GM12878 (cell line): Measurements from ENCODE around the gene ST7. TPM values are rescaled to one million over a fixed set of nuclear protein-coding genes. Genes with fewer than 3 reads are reported as not detected.

Experiments
- ATAC-seq: fragments of 200-7000 bp; cut with Tn5 transposase; 3 replicates; pipeline ENCODE4 v1.9.1; 2020; ENCODE audit warnings: mild to moderate bottlenecking, moderate library complexity
- BruUV-seq: library from RNA; stranded (reverse); fragments of 400-500 nt; replicated peaks from 2 replicates; lab custom pipeline; 2021; lab: Mats Ljungman, UMichigan
- CTCF ChIA-PET: fragments of 300-600 bp; sonication (Branson Sonifier 250); formaldehyde crosslinking; extraction: SDS; loops from one replicate; lab custom pipeline; 2021; ENCODE audit warnings: inconsistent platforms; lab: Yijun Ruan, JAX
- POLR2A ChIA-PET: fragments of 350-600 bp; formaldehyde crosslinking; extraction: SDS; loops from one replicate; lab custom pipeline; 2021; ENCODE audit warnings: inconsistent platforms; lab: Charles Lee
- RAD21 ChIA-PET: fragments of 300-600 bp; sonication (Branson Sonifier 250); formaldehyde crosslinking; loops from one replicate; lab custom pipeline; 2023; ENCODE audit warnings: antibody characterized with exemption; ENCODE audit not compliant: unreplicated experiment; lab: Charles Lee
- SMC1A ChIA-PET: fragments of 300-600 bp; sonication (Branson Sonifier 250); formaldehyde crosslinking; loops from one replicate; lab custom pipeline; 2023; ENCODE audit not compliant: unreplicated experiment, uncharacterized antibody; lab: Charles Lee
- DNase-seq: peaks from one replicate; pipeline ENCODE4 v3.0.0-alpha.2; 2011; ENCODE audit warnings: low read depth, low spot score
- FAIRE-seq: peaks from 3 replicates; lab custom pipeline; 2011; peaks lifted over from hg19 to GRCh38; lab: Jason Lieb, UNC
- H2AFZ ChIP-seq: 2 replicates; pipeline ENCODE4 v1.6.0; 2011; ENCODE audit warnings: low read depth, low read length, control low read depth; ENCODE audit not compliant: control insufficient read depth
- H3K27ac ChIP-seq: 2 replicates; pipeline ENCODE4 v1.5.1; 2011; ENCODE audit warnings: control low read depth; ENCODE audit not compliant: control insufficient read depth, insufficient read depth
- H3K27me3 ChIP-seq, 2 experiments: replicated peaks in 1 of 2; 2 replicates each; pipeline versions ENCODE4 v1.6.0 to v1.6.1; 2011; ENCODE audit warnings: low read length in 1 of 2; ENCODE audit not compliant: control insufficient read depth in 2 of 2, insufficient read depth in 2 of 2
- H3K36me3 ChIP-seq, 2 experiments: 2 replicates each; pipeline ENCODE4 v1.5.1; 2011; ENCODE audit warnings: low read length in 1 of 2; ENCODE audit not compliant: control insufficient read depth in 2 of 2, insufficient read depth in 2 of 2
- H3K4me1 ChIP-seq: 2 replicates; pipeline ENCODE4 v1.6.1; 2011; ENCODE audit warnings: mild to moderate bottlenecking, low read length, moderate library complexity, mixed read lengths; ENCODE audit not compliant: control insufficient read depth, insufficient read depth
- H3K4me2 ChIP-seq: 2 replicates; pipeline ENCODE4 v1.6.0; 2011; ENCODE audit warnings: control low read depth; ENCODE audit not compliant: control insufficient read depth, insufficient read depth
- H3K4me3 ChIP-seq: fragments of 200-600 bp; sonication (generic); 2 replicates; pipeline ENCODE4 v1.5.1; 2016
- H3K79me2 ChIP-seq: 2 replicates; pipeline ENCODE4 v1.6.0; 2011; ENCODE audit warnings: low read length; ENCODE audit not compliant: control insufficient read depth, insufficient read depth
- H3K9ac ChIP-seq: 2 replicates; pipeline ENCODE4 v1.8.0; 2011; ENCODE audit warnings: low read length, control low read depth, mixed read lengths; ENCODE audit not compliant: control insufficient read depth, insufficient read depth
- H3K9me3 ChIP-seq: replicated peaks from 3 replicates; pipeline ENCODE4 v1.5.1; 2011; ENCODE audit warnings: mild to moderate bottlenecking, low read length; ENCODE audit not compliant: control insufficient read depth, insufficient read depth
- H4K20me1 ChIP-seq: 2 replicates; pipeline ENCODE4 v1.6.0; 2011; ENCODE audit not compliant: control insufficient read depth, insufficient read depth
- KDM1A ChIP-seq: fragments of 200-600 bp; sonication (generic); IDR thresholded peaks from 2 replicates; pipeline ENCODE4 v1.6.1; 2016; ENCODE audit warnings: borderline replicate concordance
- NFXL1 ChIP-seq: fragments of 450-650 bp; IDR thresholded peaks from 2 replicates; pipeline ENCODE4 v1.6.1; 2017; ENCODE audit warnings: antibody characterized with exemption, mild to moderate bottlenecking, borderline replicate concordance
- RBBP5 ChIP-seq: fragments of 200-600 bp; sonication (generic); conservative IDR thresholded peaks from 2 replicates; pipeline ENCODE4 v1.6.1; 2016
- WGBS: methylation state at CpG from one replicate; pipeline ENCODE4 v1.1.6; 2016; ENCODE audit warnings: low lambda C conversion rate; ENCODE audit not compliant: insufficient replicate concordance, insufficient coverage; ENCODE audit errors: missing lambda C conversion rate; 5-methylcytosine and 5-hydroxymethylcytosine counted together
- in situ Hi-C: fragments of 300-500 bp; cut with MboI; formaldehyde crosslinking; loops from 9 replicates; pipeline ENCODE4 v1.14.3; 2018; ENCODE audit warnings: mixed read lengths
- intact Hi-C: fragments of 100-400 bp; cut with micrococcal nuclease; formaldehyde crosslinking; loops from one replicate; pipeline ENCODE4 v1.14.2; 2022; ENCODE audit not compliant: unreplicated experiment
- polyA plus RNA-seq, 11 experiments: library from polyadenylated mRNA; depleted of rRNA in 4 of 11; unstranded in 6 of 11; stranded (reverse) in 5 of 11; fragments of >200 nt; fragmentation: Nextera tagmentation in 4 of 11; fragmentation: Illumina TruSeq in 1 of 11; extraction: Ambion mirVana in 4 of 11; extraction: Trizol in 1 of 11; gene quantifications; 1 replicate in 1 of 11; 2 replicates in 10 of 11; pipeline versions ENCODE4 v1.2.1 to v1.2.3, GENCODE V29; 2011 to 2016; ENCODE audit warnings: inconsistent platforms in 2 of 11, missing spikeins in 2 of 11, low read depth in 1 of 11
- total RNA-seq, 4 experiments: library from RNA; depleted of rRNA in 3 of 4; stranded (reverse); fragments of >200 nt in 3 of 4; fragmentation: Illumina TruSeq in 1 of 4; extraction: Trizol in 1 of 4; gene quantifications; 2 replicates each; pipeline versions ENCODE4 v1.2.1 to v1.2.3, GENCODE V29; 2013 to 2021
- TF ChIP-seq, protein P1 (sequence below): fragments of 450-650 bp; IDR thresholded peaks from 2 replicates; pipeline ENCODE4 v1.6.1; 2017; ENCODE audit warnings: mild to moderate bottlenecking, moderate library complexity

ST7 gene
- total and polyA plus RNA-seq, 10 of the 15 experiments (the other 5 are each of a cell fraction or from before 2014, with no cell fraction given), result 27.7 to 76.4 (median 53.6) TPM

DNA sequence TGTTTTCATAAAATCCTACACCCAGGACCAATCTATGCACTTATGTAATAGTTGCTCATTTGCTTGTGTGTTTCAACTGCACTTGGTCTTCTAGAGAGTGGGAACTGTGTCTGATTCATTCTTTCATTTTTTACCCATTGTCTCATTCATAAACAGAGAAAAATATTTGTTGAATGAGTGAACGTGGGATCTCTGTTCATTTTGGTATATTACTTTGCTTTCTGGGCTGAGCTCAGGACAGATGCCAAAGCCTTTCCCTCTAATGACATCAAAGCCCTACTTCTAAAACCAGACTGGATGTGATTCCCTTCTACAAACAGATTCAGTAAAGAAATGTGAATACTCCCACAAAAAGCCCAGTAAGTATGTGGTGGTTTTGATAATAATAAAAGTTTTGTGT, 145.2 kb downstream of the ST7 start:
- CTCF ChIA-PET, result interaction anchor here (1.1 to 1.5 kb wide), 4 partner anchors 9 to 110 kb away, joined by 3 to 4 read pairs (median 3); no protein-coding TSS in a partner anchor
- Histone ChIP-seq H3K4me1 (no peaks in the 10 kb centered on the region), H3K9me3 (no peaks in the 10 kb centered on the region)
- TF ChIP-seq KDM1A (no peak), NFXL1 (no peak), RBBP5 (no peak)
- TF ChIP-seq, protein P1, sequence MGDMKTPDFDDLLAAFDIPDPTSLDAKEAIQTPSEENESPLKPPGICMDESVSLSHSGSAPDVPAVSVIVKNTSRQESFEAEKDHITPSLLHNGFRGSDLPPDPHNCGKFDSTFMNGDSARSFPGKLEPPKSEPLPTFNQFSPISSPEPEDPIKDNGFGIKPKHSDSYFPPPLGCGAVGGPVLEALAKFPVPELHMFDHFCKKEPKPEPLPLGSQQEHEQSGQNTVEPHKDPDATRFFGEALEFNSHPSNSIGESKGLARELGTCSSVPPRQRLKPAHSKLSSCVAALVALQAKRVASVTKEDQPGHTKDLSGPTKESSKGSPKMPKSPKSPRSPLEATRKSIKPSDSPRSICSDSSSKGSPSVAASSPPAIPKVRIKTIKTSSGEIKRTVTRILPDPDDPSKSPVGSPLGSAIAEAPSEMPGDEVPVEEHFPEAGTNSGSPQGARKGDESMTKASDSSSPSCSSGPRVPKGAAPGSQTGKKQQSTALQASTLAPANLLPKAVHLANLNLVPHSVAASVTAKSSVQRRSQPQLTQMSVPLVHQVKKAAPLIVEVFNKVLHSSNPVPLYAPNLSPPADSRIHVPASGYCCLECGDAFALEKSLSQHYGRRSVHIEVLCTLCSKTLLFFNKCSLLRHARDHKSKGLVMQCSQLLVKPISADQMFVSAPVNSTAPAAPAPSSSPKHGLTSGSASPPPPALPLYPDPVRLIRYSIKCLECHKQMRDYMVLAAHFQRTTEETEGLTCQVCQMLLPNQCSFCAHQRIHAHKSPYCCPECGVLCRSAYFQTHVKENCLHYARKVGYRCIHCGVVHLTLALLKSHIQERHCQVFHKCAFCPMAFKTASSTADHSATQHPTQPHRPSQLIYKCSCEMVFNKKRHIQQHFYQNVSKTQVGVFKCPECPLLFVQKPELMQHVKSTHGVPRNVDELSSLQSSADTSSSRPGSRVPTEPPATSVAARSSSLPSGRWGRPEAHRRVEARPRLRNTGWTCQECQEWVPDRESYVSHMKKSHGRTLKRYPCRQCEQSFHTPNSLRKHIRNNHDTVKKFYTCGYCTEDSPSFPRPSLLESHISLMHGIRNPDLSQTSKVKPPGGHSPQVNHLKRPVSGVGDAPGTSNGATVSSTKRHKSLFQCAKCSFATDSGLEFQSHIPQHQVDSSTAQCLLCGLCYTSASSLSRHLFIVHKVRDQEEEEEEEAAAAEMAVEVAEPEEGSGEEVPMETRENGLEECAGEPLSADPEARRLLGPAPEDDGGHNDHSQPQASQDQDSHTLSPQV, result no peak
- TF ChIP-seq, all 136 proteins: peak for 0
- in situ Hi-C loops, result no loop called here
- ChIA-PET POLR2A (no interaction called here), RAD21 (no interaction called here), SMC1A (interaction anchor here (1.1 to 1.2 kb wide), 2 partner anchors 20 to 110 kb away, joined by 3 read pairs; no protein-coding TSS in a partner anchor)
- Histone ChIP-seq H3K27me3 (no peaks in the 10 kb centered on the region), H4K20me1 (no peaks in the 10 kb centered on the region), H3K4me2 (no peak overlapping the region), H3K36me3 (no peaks in the 10 kb centered on the region; a peak in 1 of 4 replicates), H3K4me3 (no peak overlapping the region), H2AFZ (no peak overlapping the region), H3K9ac (no peak overlapping the region), H3K27ac (no peak overlapping the region), H3K79me2 (peaks cover 9% of the 10 kb centered on the region)
- FAIRE-seq (no peak), DNase-seq (no peak), ATAC-seq (no peak)
- WGBS, result 37% methylated on average over 1 of the region's 1 CpG
- intact Hi-C loops, result no loop called here
- no TSS peak for BruUV-seq
